Stimulated activated CD4-positive, alpha-beta T cell treated with anti-CD3 and anti-CD28 coated beads, Interleukin-4, amount 100 ng/mL, for 4 hours (primary cell): ENCODE results near the gene CSRP1.
"Not testable (repeated sequence)": the region's sequence is repeated elsewhere in the genome, so short reads cannot be mapped to it uniquely, and the experiment has no call there.

Experiments
- DNase-seq, 2 experiments: peaks; one replicate each; pipeline ENCODE4 v3.0.0-alpha.2; 2020

Gene CSRP1

DNA sequence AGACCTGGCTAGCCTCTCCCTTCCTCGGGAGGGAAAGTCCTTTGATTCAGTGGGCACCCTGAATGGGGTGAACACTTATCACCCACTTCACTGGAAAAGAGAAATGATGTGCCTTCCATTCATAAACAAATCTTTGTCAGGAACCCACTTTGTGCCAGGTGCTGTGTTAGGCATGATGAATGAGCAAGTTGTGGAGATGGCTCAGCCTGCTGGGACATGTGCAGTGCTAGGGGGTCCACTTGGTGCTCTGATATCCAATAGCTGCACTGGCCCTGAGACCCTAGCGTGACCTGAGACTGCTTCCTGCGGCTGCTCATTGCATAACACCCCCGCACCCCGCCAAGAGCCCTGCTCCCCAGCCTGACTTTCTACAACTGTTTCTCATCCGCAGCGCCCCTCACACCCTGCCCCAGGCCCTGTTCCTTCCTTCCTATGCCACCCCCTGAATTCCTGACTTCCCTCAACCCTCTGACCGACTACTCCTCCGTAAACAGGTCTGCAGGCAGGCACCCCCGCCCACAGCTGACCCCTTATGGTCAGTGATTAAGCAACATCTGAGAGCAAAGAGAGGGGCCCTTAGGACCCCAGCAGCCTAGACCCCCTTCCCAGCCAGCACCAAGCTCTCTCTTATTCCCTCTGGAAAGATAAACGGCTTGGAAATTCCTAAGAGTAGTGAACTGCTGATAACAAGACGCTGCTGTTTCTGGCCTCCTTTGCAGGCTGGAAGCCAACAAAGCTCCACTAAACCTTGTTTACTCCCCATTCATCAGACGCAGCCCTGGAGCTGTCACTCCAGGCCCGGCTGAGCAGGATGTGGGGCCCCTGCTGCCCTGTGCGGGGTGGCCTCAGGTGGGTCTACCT lies 12.9 kb downstream of the CSRP1 start:
- DNase-seq, result no peak

DNA sequence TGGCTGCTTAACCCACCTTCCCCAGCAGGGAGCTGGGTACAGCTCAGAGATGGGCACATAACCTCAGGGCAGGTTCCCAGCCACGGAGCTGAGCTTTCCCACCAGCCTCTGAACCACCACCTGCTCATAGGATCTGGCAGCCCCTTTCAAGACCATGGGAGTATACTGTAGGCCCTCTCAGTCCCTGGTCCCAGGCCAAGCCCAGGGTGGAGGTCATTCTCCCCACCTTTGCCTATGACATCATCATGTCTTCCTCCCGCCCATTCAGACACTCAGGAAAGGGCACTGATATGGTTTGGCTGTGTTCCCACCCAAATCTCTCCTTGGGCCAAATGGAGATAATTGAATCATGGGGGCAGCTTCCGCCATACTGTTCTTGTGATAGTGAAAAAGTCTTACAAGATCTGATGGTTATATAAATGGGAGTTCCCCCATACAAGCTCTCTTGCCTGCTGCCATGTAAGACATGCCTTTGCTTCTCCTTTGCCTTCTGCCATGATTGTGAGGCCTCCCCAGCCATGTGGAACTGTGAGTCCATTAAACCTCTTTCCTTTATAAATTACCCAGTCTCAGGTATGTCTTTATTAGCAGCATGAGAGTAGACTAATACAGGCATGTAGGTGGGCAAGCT lies 13.8 kb downstream of the CSRP1 start:
- not testable (repeated sequence) for DNase-seq

DNA sequence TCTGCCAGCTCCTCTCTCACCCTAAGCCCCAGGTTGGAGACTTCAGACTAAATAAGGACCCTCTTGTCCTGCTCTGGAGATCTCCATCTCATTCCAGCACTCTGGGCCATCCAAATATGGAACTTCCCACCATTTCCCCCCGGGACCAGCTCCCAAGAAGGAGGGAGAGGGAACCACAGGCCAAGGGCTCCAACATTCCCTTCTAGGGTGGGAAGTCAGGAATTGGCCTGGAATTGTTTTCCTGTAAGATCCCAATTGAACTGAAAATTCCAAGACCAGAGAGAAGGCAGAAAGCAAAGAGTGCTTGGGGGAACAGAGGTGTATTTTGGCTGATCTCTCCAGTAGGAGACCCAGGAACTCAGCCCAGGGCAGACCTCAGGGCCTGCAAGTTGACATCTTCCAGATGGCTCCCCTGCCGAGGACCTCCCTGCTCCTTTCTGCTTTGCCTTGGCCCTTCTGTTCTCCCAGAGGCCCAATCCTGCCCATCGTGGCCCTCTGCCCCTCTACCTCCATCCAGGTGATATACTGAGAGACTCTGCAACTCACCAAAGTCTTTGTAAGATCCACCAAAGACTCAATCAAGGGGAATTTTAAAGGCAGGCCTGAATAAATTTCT lies 14.9 kb downstream of the CSRP1 start:
- no peak for DNase-seq

DNA sequence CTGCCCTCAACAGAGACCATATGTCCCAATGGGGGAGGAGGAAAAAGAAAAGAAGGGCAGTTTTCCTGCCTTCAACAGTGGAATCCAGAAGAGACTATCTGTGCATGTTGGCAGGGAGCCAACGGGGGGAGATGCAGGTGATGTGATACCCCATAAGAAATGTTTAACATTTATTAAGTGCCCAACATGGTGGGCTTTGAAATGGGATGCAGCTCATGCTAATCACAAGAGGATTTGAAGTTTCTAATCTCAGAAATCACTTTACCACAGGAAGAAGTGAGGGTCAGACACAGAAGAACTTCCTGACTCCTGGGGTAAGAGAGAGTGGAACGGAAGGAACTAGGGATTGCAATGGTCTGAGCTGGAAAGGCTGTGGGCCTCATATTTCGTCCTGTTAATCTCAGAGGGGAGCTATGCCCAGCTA lies 16.2 kb downstream of the CSRP1 start:
- no peak for DNase-seq

DNA sequence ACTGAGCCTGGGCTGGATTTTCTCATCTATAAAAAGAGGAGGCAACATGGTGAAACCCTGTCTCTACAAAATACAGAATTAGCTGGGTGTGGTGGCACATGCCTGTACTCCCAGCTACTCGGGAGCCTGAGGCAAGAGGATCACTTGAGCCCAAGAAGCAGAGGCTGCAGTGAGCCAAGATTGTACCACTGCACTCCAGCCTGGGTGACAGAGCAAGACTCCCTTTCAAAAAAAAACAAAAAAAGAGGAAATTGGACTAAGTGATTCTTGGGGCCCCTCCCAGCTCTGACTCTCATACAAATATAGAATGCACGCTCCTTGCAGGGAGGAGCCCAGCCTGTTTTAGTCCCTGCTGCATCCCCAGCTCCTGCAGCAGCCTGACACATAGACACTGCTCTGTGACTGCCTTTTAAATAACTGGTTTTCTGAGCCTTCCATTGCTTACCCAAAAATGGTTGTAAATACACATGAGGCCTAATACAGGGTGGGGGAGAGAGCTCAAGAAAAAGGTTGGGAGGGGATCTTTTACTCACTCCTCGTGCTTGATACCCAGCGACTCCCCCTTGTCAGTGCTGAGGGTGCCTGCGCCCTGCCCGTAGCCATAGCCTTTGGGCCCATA lies 17.2 kb downstream of the CSRP1 start:
- DNase-seq, result no peak

DNA sequence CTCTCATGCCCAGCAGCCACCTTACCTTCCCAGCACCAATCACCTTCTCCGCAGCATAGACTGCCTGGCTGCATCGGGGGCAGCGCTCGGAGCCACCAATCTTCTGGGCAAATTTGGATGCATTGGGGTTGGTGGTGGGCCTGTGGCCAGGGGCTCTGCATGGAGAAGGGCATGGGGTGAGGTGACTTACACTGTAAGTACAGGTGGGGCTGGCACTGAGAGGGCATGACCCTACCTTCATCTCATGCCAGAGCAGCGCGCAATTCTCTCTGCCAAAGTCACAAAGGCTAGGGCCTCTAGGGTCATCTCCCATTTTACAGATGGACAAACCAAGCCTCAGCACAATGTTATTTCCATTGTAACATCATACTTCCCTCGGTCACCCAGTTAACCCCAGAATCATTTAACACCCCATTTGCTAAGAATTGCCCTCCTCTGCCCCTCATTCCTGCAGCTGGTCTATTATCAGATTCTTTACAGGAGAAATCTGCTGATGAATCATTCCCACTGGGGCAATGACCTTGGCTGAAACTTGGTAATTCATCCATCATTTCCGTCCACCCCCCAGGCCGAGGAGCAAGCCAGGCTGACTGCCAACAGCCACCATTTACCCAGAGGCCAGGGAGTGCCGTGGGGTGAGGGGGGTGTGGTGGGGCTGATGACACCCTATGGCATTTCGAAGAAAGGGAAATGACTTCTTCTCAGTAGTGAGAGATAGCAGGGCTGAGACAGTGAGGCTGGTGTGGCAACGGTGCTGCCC lies 17.9 kb downstream of the CSRP1 start:
- no peak for DNase-seq

DNA sequence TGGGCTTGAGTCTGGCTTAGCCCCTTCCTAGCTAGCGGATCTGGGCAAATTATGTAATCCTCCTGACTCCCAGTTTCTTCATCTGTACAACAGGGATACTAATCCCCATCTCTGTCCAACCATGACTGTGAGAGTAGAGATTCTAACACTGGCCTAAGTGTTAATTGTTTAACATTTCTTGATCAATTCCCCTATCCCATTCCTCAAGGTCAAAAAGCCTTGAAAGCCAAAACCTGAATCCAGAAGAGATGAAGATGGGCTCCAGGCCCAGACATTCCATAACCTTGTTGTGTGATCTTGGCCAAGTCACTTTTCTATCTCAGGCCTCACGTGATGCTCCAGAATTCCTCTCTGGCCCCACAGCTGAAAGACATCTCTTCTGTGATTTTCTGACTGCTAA lies 19.2 kb downstream of the CSRP1 start:
- DNase-seq, result no peak

DNA sequence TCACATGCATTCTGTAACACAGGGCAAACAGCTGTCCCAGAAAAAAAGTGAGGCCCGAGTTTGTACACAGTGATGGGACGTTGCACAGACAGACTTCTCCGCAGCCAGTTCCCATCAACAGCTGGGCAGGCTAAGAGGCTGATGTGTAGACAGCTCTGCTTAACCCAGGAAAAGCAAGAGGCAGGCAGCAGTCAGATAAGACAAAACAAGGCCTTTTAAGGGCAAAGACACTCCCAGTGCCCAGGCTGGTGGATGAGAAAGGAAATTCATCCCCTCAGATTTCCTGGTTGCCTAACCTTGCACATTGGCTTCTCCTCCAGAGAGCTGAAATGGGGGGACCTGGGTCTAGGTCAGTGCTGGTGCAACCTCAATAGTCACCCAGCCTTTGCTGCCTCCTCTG lies 20.7 kb downstream of the CSRP1 start:
- DNase-seq, result no peak

DNA sequence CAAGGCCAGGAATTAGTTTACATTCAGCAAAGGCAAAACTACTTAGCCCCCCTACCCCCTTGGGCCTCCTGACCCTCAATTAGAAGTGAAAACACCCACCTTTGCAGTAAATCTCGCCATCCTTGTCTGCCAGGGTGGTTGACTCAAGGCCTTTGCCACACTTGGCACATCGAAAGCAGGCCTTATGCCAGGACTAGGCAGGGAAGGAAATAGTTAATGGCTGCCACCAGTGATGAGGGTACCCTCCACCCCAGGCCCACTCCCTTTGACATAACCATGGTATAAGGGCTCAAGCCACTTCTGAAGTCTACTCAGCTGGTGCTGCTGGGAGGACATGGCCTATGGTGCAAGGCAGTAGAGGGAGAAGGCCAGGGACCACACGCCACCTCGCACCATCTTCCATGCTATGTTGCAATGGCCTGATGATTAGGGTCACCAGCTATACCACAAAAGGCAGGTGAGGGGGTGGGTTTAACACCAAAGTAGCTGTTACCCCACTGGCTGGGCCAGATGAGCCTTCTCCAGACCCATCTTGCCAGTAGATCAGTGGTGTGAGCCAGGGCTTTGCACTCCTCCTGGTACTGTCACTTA lies 21.6 kb downstream of the CSRP1 start:
- no peak for DNase-seq

DNA sequence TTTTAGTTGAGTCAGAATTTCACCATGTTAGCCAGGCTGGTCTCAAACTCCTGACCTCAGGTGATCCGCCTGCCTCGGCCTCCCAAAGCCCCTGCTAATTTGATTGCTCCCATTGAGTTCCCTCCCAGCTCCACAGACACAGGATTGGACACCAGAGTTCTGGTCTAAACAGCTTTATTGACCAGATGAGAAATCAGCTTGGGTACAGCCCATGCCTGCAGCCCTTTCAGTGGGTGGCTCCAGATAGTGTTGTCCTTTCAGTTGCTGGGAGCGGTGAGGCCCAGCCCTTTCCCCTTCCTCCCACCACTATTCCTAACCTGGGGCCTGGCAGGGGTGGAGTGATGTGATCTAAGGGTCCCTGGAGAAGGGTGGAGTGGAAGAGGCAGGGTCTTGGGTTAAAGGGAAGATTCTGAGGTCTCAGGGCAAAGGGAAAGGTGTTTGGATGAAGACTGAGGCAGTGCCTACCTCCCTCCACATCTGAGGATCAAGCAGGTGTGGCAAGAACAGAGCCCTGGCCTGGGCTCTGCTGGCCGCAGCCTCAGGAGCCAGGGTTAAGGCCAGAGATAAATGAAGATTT lies 23.5 kb downstream of the CSRP1 start:
- DNase-seq, result no peak

DNA sequence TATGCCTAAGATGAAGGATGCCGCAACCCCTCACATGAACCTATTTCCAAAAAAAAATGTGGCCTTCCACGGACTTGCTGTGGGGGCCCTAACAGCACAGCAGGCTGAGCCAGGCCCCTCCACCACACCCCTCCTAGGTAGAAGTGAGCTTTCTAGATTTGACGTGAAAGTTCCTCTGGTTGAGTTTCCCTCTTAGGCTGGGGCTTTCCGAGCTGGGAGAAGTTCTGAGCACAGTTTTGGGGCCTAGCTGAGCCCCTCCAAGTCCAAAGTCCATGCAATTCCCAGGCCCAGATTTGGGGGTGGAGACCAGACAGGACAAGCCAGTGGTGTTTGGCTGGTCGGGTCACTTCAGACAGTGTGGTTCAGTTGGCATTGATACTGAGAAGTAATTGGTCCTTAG lies 24.2 kb downstream of the CSRP1 start:
- DNase-seq, result no peak

DNA sequence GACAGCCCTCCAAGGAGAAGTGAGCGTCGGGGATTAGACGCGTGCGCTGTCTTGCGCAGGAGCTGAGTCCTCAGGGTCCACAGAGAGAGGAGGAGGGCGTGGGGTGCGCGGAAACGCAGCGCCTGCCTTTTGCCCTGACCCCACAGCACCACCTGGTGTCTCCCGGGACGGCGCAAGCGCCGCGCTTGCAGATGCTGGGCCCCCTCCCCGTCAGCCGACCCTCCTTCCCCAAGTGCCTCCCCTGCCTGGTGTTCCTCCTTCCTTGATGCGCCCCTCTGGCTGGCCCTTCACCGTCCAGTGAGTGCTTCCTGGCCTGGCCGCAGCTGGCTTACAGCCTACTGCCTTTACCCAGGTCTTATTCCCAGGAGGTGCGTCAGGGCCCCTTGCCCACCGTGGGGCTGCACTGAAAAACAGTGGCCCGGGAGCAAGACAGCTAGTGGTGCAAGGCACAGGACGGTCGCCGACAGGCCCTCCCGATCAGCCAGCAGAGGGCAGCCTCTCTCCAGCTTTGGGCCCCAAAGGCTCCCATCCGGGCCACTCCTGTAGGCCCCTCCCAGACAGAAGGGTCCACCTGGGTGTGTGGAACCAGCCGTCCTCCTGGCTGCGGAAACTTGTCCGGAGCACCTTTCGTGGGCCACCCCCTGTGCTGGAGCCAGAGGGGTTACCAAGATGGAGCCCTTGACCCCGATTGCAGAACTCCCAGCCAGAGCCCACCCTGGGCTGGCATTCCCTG lies 25.0 kb downstream of the CSRP1 start:
- DNase-seq, result peak; percentile 72 to 76

DNA sequence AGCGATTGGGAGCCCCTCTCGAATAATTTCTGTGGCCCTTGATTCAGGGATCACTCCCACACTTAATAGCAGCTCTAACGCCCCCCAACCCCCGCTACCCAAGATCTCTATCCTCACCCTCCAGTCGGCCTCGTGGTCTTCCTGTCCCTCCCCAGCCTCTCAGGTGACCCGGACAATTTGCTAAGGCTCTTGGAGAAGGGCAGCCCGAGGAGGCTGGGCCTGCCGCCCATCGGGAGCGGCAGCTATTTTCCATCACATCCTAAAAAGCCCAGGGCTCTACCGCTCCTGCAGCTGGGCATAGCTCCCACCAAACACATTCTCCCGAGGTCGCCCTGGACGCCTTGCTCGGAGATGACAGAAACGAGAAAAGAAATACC lies 25.9 kb downstream of the CSRP1 start:
- DNase-seq, result no peak

DNA sequence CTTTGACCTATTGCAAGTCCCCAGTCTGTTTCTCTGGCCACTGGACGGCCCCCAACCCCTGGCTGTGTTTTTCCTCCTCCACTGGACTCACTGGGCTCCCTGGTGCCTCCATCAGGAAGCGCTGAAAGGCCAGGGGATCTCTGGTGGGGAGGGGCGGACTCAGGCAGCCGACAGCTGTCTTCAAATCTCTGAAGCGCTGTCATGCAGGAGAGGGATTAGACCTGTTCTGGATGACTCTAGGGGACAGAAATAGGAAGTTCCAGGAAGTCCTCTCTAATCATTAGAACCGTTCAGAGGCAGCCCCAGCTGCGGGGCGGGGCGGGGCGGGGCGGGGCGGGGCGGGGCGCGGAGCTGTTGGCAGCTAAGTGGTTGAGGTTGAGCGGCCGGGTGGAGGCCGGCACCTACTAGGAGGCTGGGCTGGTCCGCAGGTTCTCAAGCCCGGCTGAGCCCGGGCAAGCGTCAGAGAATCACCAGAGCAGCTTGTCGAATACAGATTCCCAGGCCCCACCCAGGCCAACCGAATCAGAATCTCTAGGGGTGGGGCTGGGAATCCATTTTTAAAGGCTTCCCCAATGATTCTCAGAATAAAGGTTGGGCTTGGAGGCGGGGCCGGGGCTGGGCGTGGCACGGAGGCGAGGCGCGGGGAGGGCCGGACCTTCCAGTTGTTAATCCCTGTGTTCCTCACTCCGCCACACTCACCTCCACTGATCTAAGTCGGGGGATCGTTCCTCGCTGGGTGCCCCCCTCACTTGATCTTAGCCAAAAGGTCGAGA lies 26.5 kb downstream of the CSRP1 start:
- peak; percentile 31 to 59 for DNase-seq

DNA sequence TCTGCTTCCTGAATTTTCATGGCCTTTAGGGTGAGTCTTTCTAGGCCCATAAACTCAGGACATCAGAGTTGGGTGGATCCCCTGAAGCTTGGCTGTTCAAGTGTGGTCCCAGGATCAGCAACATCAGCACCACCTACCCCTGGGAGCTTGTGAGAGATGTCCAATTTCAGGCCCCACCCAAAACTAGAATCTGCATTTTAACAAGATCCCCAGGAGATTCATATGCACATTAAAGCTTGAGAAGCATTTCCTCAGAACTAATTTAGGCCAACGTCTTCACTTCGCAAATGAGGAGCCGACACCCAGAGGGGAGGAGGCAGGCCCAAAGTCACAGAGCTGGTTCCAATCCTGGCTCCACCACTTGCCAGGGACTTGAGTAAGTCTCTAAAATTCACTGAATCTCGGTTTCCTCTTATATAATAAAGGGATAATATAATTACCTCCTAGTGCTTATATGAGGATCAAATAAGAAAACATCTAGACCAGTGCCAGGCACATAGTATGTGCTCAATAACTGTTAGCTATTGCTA lies 27.7 kb downstream of the CSRP1 start:
- DNase-seq, result no peak

DNA sequence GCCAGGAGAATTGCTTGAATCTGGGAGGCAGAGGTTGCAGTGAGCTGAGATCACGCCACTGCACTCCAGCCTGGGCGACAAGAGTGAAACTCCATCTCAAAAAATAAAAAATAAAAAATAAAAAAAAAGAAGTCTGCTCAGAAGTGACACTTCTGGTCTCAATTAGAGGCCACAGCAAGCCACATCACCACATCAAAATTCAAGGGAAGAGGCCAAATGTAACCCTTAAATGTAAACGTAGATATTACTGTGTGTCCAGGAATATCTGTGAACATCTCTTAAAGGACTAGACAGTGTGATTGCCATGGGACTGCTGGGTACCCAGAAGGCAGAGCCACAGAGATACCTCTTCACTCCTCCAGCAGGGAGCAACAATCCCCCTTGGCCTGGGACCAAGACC lies 28.3 kb downstream of the CSRP1 start:
- not testable (repeated sequence) for DNase-seq

DNA sequence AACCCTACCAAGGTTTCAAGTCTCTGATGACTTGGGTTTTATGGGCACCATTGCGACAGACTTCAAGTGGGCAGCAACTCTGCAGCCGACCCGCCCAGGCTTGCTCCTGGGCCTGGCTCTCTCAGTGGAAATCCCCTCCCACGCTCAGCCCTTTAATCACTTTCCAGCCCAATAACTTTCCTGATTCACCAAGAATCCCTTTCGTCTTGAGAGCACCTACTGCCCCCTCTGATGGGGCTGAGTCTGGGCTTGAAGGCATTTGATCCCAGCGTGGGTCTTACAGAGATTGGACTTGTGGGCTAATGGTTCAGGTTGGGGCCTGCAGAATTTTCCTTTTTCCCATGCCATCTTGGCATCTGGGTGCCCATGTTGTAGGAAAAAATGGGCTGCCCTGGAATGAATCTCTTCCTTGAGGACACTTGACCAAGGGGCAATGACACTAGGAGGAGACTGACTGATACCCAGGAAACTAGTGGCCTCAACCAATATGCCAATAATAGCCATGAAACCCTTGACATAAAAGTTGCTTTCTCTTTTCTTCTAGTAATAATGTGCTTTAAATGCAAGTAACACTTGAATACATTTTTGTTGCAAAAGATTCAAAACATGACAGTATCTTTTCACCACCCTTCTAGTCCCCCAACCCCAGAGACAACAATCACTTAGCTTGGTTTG lies 30.1 kb downstream of the CSRP1 start:
- no peak for DNase-seq

DNA sequence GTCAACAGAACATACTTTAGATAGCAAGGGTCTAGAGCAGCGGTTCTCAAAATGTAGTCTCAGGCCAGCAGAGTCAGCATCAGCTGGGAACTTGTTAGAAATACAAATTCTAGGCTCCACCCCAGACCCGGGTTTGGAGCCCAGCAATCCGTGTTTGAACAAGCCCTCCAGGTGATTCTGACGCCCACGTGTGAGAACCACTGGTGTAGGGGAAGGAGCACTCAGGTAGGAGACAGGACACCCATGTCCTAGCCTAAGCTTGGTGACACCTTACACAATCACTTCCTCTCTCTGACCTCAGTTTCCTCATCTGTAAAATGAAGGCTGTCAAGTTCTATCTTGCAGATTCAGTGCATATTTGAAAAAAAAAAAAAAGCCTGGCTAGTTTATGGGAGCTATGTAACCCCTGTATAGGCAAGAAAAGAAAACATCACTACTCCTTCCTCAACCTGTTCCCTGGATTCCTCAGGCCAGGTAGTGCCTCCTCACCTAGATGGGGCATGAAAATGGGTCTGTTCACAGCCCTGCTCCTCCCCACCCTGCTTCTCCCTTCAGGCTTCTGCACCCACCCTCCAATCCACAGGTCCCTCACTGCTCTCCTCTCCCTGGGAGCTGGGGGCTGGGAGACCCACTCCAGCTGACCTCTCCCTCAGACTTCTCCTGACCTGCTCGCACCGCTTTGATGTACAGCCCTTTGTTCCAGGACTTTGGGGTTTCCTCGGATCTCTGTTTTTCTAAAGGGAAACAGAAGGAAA lies 30.8 kb downstream of the CSRP1 start:
- DNase-seq, result no peak

DNA sequence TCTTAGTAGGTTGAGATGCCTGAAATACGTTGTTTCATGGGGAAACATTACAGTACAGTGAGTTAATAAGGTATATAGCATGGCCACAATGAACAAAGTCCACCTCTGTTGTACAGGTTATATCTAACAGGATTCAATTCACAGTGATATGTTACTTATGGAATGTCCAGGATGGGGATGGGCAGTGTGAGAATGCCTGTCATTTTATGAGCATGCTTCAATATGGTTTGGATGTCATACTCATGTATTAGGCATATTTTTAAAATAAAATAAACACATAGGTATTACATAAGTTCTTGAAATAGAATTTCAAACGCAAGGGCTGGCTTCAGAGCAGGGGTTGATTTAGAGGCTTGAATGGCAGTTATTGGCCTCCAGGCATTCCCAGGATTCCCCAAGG lies 31.8 kb downstream of the CSRP1 start:
- DNase-seq, result no peak
